IPS DF 6.9 (cell line): ENCODE data around the gene CPNE7.
A peak's percentile ranks its signal among the peaks of the same experiment; 100 is the strongest.

Experiments used
- DNase-seq: peaks from one replicate; pipeline ENCODE4 v3.0.0-alpha.2; 2013; ENCODE audit warnings: low read depth, low spot score
- H3K27ac ChIP-seq: one replicate; pipeline ENCODE4 v1.5.1; 2013; ENCODE audit warnings: low read length, control low read depth
- H3K27me3 ChIP-seq: 2 replicates; pipeline ENCODE4 v1.6.1; 2013; ENCODE audit warnings: mild to moderate bottlenecking, low read length; ENCODE audit not compliant: control insufficient read depth, insufficient read depth
- H3K36me3 ChIP-seq: 2 replicates; pipeline ENCODE4 v1.6.1; 2013; ENCODE audit warnings: low read length; ENCODE audit not compliant: control insufficient read depth, insufficient read depth
- H3K4me1 ChIP-seq: 2 replicates; pipeline ENCODE4 v1.6.1; 2013; ENCODE audit warnings: low read length; ENCODE audit not compliant: control insufficient read depth, insufficient read depth
- H3K4me3 ChIP-seq: 2 replicates; pipeline ENCODE4 v1.5.1; 2013; ENCODE audit warnings: mild to moderate bottlenecking, low read length
- H3K9me3 ChIP-seq: 2 replicates; pipeline ENCODE4 v1.6.1; 2013; ENCODE audit warnings: low read length, inconsistent platforms; ENCODE audit not compliant: control insufficient read depth, insufficient read depth
- WGBS: extraction: QIAGEN DNeasy Blood & Tissue Kit; methylation state at CpG from one replicate; pipeline ENCODE4 v1.1.7; 2013; ENCODE audit warnings: mixed read lengths, missing lambda C conversion rate; ENCODE audit not compliant: insufficient read length, insufficient coverage; 5-methylcytosine and 5-hydroxymethylcytosine counted together

Gene CPNE7

GRCh38 chr16:89574681-89575246, 794 bp upstream of the CPNE7 start:
- H3K4me3 ChIP-seq = peak overlapping the region; percentile 68; the same call in 1 of the 2 replicates
- WGBS = no CpG with 5 or more reads among the region's 55 CpGs
- peaks cover 3% of the 10 kb centered on the region for H3K36me3 ChIP-seq
- H3K27ac ChIP-seq = no peak overlapping the region
- H3K27me3 ChIP-seq = peaks cover 4% of the 10 kb centered on the region; the same call in 1 of the 2 replicates
- peaks cover 2% of the 10 kb centered on the region for H3K4me1 ChIP-seq
- H3K9me3 ChIP-seq = no peaks in the 10 kb centered on the region
- DNase-seq = no peak

GRCh38 chr16:89576153-89577054, 846 bp downstream of the CPNE7 start:
- no peak for DNase-seq
- no CpG with 5 or more reads among the region's 89 CpGs for WGBS
- Histone ChIP-seq H3K27ac (no peak overlapping the region), H3K4me3 (peak overlapping the region; percentile 68; the same call in 1 of the 2 replicates), H3K4me1 (peaks cover 2% of the 10 kb centered on the region), H3K36me3 (peaks cover 6% of the 10 kb centered on the region), H3K9me3 (no peaks in the 10 kb centered on the region), H3K27me3 (peaks cover 4% of the 10 kb centered on the region; the same call in 1 of the 2 replicates)

GRCh38 chr16:89577055-89577759, 1.6 kb downstream of the CPNE7 start:
- H3K36me3 ChIP-seq = peaks cover 6% of the 10 kb centered on the region
- H3K27ac ChIP-seq = no peak overlapping the region
- no peaks in the 10 kb centered on the region for H3K9me3 ChIP-seq
- no peak for DNase-seq
- H3K4me3 ChIP-seq = no peak overlapping the region
- H3K4me1 ChIP-seq = peaks cover 2% of the 10 kb centered on the region
- H3K27me3 ChIP-seq = peaks cover 4% of the 10 kb centered on the region; the same call in 1 of the 2 replicates
- no CpG with 5 or more reads among the region's 25 CpGs for WGBS

GRCh38 chr16:89579351-89579750, 3.8 kb downstream of the CPNE7 start:
- Histone ChIP-seq H3K27ac (no peak overlapping the region), H3K4me3 (no peak overlapping the region), H3K27me3 (peaks cover 4% of the 10 kb centered on the region; the same call in 1 of the 2 replicates), H3K4me1 (no peaks in the 10 kb centered on the region; the same call in 1 of the 2 replicates), H3K36me3 (peaks cover 11% of the 10 kb centered on the region), H3K9me3 (no peaks in the 10 kb centered on the region)
- 50% methylated on average over 2 of the region's 15 CpGs for WGBS
- no peak for DNase-seq

GRCh38 chr16:89581045-89581695, 5.6 kb downstream of the CPNE7 start:
- Histone ChIP-seq H3K27ac (no peak overlapping the region), H3K4me3 (no peak overlapping the region), H3K9me3 (no peaks in the 10 kb centered on the region), H3K27me3 (peaks cover 2% of the 10 kb centered on the region; the same call in 1 of the 2 replicates), H3K4me1 (no peaks in the 10 kb centered on the region; the same call in 1 of the 2 replicates), H3K36me3 (peaks cover 11% of the 10 kb centered on the region)
- no CpG with 5 or more reads among the region's 33 CpGs for WGBS
- DNase-seq = no peak

- Histone ChIP-seq H3K36me3 (peaks cover 11% of the 10 kb centered on the region), H3K9me3 (no peaks in the 10 kb centered on the region), H3K4me1 (no peaks in the 10 kb centered on the region), H3K4me3 (no peak overlapping the region), H3K27me3 (no peaks in the 10 kb centered on the region), H3K27ac (no peak overlapping the region)
- DNase-seq = no peak
- no CpG with 5 or more reads among the region's 15 CpGs for WGBS
These were observed 6.5 kb downstream of the CPNE7 start for GRCh38 chr16:89581861-89582563.

GRCh38 chr16:89582614-89583196, 7.1 kb downstream of the CPNE7 start:
- Histone ChIP-seq H3K27ac (no peak overlapping the region), H3K9me3 (no peaks in the 10 kb centered on the region), H3K4me3 (no peak overlapping the region), H3K4me1 (no peaks in the 10 kb centered on the region), H3K36me3 (peaks cover 11% of the 10 kb centered on the region), H3K27me3 (no peaks in the 10 kb centered on the region)
- DNase-seq = no peak
- no CpG with 5 or more reads among the region's 19 CpGs for WGBS

DNA sequence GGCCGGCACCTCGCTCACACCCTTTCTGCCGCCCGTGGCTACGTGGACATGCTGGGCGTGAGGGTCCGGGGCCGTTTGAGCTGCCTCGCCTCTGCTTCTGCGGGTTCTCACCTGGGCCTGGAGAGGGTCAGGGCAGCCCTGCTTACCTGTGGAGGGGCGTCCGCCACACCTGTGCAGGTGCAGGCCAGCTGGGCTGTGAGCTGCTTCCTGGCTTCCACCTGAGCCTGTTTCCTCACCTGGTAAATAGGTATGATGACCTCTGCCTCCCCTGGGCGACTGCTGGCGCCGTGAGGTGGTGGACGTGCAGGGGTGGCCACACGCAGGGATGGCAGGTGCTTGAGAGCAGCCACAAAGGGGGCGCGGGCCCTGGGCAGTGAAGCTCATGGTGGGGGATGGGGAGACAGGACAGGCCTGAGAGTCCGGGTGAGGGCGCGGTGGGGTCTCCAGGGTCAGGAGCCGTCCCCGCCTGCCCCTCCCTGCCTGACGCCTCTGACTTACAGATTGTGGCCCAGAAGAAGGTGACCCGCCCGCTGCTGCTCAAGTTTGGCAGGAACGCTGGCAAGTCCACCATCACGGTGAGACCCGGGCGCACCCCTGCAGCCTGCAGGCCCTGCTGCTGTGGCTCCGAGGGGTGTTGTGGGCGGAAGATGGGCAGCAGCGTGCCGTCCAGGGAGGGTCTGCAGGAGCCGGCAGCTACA, 7.8 kb downstream of the CPNE7 start:
- Histone ChIP-seq H3K4me1 (no peaks in the 10 kb centered on the region), H3K4me3 (no peak overlapping the region), H3K9me3 (no peaks in the 10 kb centered on the region), H3K27ac (no peak overlapping the region), H3K27me3 (no peaks in the 10 kb centered on the region), H3K36me3 (peaks cover 11% of the 10 kb centered on the region)
- DNase-seq = no peak
- no CpG with 5 or more reads among the region's 36 CpGs for WGBS
